Measurements from ENCODE around the gene MAFB.

DNA sequence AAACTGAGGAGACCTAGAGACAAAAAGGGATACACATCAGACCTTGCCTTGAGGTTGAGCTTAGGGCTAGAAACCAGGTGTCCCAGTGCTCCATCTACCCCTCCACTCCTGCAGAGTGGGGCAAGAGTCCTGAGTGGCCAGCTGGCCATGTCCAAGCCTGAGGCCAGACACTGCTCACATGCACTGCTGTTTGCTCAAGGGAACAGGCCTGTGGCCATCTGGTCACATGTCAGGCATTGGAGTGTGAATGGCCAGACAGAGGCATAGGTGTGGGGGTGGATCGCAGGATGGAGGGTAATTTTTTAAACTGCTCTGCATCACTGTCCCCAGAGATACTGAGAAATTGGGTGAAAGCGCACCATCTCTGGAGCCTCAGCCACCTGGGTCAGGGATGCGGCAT is 30.5 kb downstream of the MAFB start:
- TF ChIP-seq CTCF (IDR thresholded peaks at IDR 0.05) (no peak), POLR2AphosphoS5 (IDR thresholded peaks at IDR 0.05; ENCODE audit: insufficient read depth in 1 of 2, low read depth in 1 of 2) (no peak)

Data from vagina (tissue), 2 donors.